GM23338 (cell line): ENCODE results near the gene LRP1B. TPM values are rescaled to one million over a fixed set of nuclear protein-coding genes. Genes with fewer than 3 reads are reported as not detected.

Source experiments
- ATAC-seq: fragments of 200-7000 bp; cut with Tn5 transposase; 3 replicates; pipeline ENCODE4 v1.9.1; 2020
- DNase-seq: peaks from one replicate; pipeline ENCODE4 v3.0.0-alpha.2; 2015; ENCODE audit warnings: low spot score
- H2AFZ ChIP-seq: fragments of 200-600 bp; sonication (generic); 2 replicates; pipeline ENCODE4 v1.8.0; 2016; ENCODE audit warnings: antibody characterized with exemption, mild to moderate bottlenecking, moderate library complexity
- H3F3A ChIP-seq: fragments of 200-600 bp; sonication (generic); replicated peaks from 2 replicates; pipeline ENCODE4 v1.8.0; 2017; ENCODE audit warnings: antibody characterized with exemption, mixed run types, low read depth
- H3K27ac ChIP-seq: fragments of 200-600 bp; sonication (generic); 2 replicates; pipeline ENCODE4 v1.6.1; 2016; ENCODE audit warnings: low read depth
- H3K27me3 ChIP-seq: fragments of 200-600 bp; sonication (generic); 2 replicates; pipeline ENCODE4 v1.8.0; 2016; ENCODE audit warnings: mild to moderate bottlenecking, mixed run types, moderate library complexity; ENCODE audit not compliant: insufficient read depth
- H3K36me3 ChIP-seq: fragments of 200-600 bp; sonication (generic); 2 replicates; pipeline ENCODE4 v1.8.0; 2016; ENCODE audit warnings: mild to moderate bottlenecking; ENCODE audit not compliant: insufficient read depth
- H3K4me1 ChIP-seq: fragments of 200-600 bp; sonication (generic); 2 replicates; pipeline ENCODE4 v1.8.0; 2016; ENCODE audit warnings: mild to moderate bottlenecking, moderate library complexity; ENCODE audit not compliant: insufficient read depth
- H3K4me2 ChIP-seq: fragments of 200-600 bp; sonication (generic); 2 replicates; pipeline ENCODE4 v1.7.1; 2017; ENCODE audit warnings: mixed run types
- H3K4me3 ChIP-seq: fragments of 200-600 bp; sonication (generic); 2 replicates; pipeline ENCODE4 v1.6.1; 2016; ENCODE audit warnings: mixed run types
- H3K79me2 ChIP-seq: fragments of 200-600 bp; sonication (generic); replicated peaks from 2 replicates; pipeline ENCODE4 v1.8.0; 2017; ENCODE audit warnings: mild to moderate bottlenecking; ENCODE audit not compliant: insufficient read depth
- H3K9me2 ChIP-seq: fragments of 200-600 bp; sonication (generic); 2 replicates; pipeline ENCODE4 v1.8.0; 2017; ENCODE audit not compliant: insufficient read depth
- H4K20me1 ChIP-seq: fragments of 200-600 bp; sonication (generic); replicated peaks from 2 replicates; pipeline ENCODE4 v1.8.0; 2017; ENCODE audit warnings: mild to moderate bottlenecking; ENCODE audit not compliant: insufficient read depth
- H3K27ac Mint-ChIP-seq: 2 replicates; pipeline ENCODE4 v1.8.0; 2020; ENCODE audit warnings: inconsistent platforms, mild to moderate bottlenecking, moderate library complexity, mixed read lengths
- H3K27me3 Mint-ChIP-seq: 3 replicates; pipeline ENCODE4 v1.8.0; 2022; ENCODE audit warnings: low read depth, mild to moderate bottlenecking, moderate library complexity, mixed read lengths, inconsistent platforms; ENCODE audit not compliant: insufficient read depth, poor library complexity
- H3K36me3 Mint-ChIP-seq: 3 replicates; pipeline ENCODE4 v1.8.0; 2021; ENCODE audit warnings: low read depth, mild to moderate bottlenecking, inconsistent platforms, moderate library complexity, mixed read lengths
- H3K4me1 Mint-ChIP-seq: 3 replicates; pipeline ENCODE4 v1.8.0; 2020; ENCODE audit warnings: mild to moderate bottlenecking, inconsistent platforms, mixed read lengths
- H3K4me3 Mint-ChIP-seq: 3 replicates; pipeline ENCODE4 v1.8.0; 2021; ENCODE audit warnings: moderate library complexity, mild to moderate bottlenecking, inconsistent platforms, mixed read lengths
- H3K9me3 Mint-ChIP-seq: 3 replicates; pipeline ENCODE4 v1.8.0; 2020; ENCODE audit warnings: moderate library complexity, mild to moderate bottlenecking, inconsistent platforms, mixed read lengths
- CTCF ChIP-seq, 2 experiments: fragments of 200-600 bp in 1 of 2; sonication (generic) in 1 of 2; conservative IDR thresholded peaks; 2 replicates each; pipeline versions ENCODE4 v1.5.1 to v1.6.1; 2016 to 2017; ENCODE audit warnings: antibody characterized with exemption in 2 of 2, low read depth in 2 of 2, mild to moderate bottlenecking in 2 of 2, moderate library complexity in 1 of 2
- ETS1 ChIP-seq: IDR thresholded peaks from 2 replicates; pipeline ENCODE4 v1.6.1; 2016; ENCODE audit warnings: antibody characterized with exemption
- EZH2 ChIP-seq: fragments of 200-600 bp; sonication (generic); IDR thresholded peaks from one replicate; pipeline ENCODE4 v1.8.0; 2017; ENCODE audit warnings: antibody characterized with exemption, mild to moderate bottlenecking, low read depth; ENCODE audit not compliant: unreplicated experiment
- POLR2AphosphoS5 ChIP-seq: IDR thresholded peaks from 2 replicates; pipeline ENCODE4 v1.6.1; 2016; ENCODE audit warnings: antibody characterized with exemption, low read depth
- REST ChIP-seq: IDR thresholded peaks from one replicate; pipeline ENCODE4 v1.6.1; 2018; ENCODE audit warnings: antibody characterized with exemption; ENCODE audit not compliant: unreplicated experiment
- STAT1 ChIP-seq: IDR thresholded peaks from one replicate; pipeline ENCODE4 v1.6.1; 2016; ENCODE audit warnings: antibody characterized with exemption; ENCODE audit not compliant: unreplicated experiment
- ZNF114 ChIP-seq: fragments of 250-450 bp; sonication (Bioruptor Pico); IDR thresholded peaks from 2 replicates; pipeline ENCODE4 v1.5.0; 2020; ENCODE audit warnings: mild to moderate bottlenecking, moderate library complexity
- ZNF331 ChIP-seq: fragments of 250-450 bp; sonication (Bioruptor Pico); IDR thresholded peaks from 2 replicates; pipeline ENCODE4 v1.5.0; 2020; ENCODE audit warnings: low read depth, mild to moderate bottlenecking, moderate library complexity
- polyA plus RNA-seq: library from polyadenylated mRNA; unstranded; fragments of >200 nt; fragmentation: Nextera tagmentation; extraction: Ambion mirVana; gene quantifications from 2 replicates; pipeline ENCODE4 v1.2.1, GENCODE V29; 2016
- total RNA-seq: library from RNA; depleted of rRNA; stranded (reverse); fragments of >200 nt; shearing (Covaris generic); gene quantifications from 2 replicates; pipeline ENCODE4 v1.2.3, GENCODE V29; 2014

The LRP1B gene
- total and polyA plus RNA-seq, 2 experiments from 2014 or later: 0.15 to 0.97 TPM

DNA sequence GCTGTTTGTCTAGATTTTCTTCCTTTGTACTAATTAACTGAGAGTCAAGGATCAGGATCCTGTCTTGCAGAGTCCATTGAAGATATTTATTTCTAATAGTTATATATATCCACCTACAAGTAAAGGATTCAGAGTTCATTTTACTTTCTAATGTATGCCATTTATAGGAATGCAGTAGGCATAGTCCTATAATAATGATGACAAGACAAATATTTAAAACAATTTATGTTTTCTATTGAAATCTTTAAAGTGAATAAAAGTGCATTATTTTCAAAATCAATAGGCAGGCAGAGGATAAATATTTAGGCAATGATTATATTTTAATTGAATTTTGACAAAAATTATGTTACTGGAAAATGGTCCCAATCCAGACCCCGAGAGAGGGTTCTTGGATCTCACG lies 1919.9 kb downstream of the LRP1B start (continued):
- TF ChIP-seq CTCF (conservative IDR thresholded peaks at IDR 0.05; ENCODE audit: low read depth in 2 of 2): no peak

DNA sequence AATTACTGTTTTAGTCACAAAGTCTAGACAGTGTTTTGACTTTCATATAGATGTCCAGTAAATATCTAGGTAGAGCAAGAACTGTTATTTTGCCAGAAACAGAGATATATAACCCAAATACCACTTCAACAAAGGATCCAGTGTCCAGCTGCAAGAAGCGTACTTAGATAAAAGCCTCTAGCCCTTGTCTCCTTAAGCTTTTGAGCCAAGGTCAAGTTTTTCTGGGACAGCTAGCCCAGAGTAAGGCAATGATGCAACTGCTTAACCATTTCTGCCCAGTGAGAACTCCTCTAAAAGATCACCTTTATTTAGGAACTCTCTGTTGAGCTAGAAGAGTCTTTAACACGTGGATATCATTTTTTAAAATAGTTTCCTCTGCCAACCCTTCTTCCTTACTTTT lies 1925.7 kb downstream of the LRP1B start:
- H3K4me1 ChIP-seq: no peaks in the 10 kb centered on the region
- H3K79me2 ChIP-seq: no peaks in the 10 kb centered on the region
- H3K27me3 ChIP-seq: no peaks in the 10 kb centered on the region
- Mint-ChIP-seq H3K27me3 (no peaks in the 10 kb centered on the region), H3K36me3 (no peaks in the 10 kb centered on the region), H3K9me3 (no peaks in the 10 kb centered on the region), H3K27ac (no peak overlapping the region), H3K4me3 (no peak overlapping the region), H3K4me1 (no peaks in the 10 kb centered on the region)
- H3K4me2 ChIP-seq: no peak overlapping the region
- H3K27ac ChIP-seq: no peak overlapping the region
- DNase-seq: no peak
- no peaks in the 10 kb centered on the region for H3K9me2 ChIP-seq
- no peaks in the 10 kb centered on the region for H4K20me1 ChIP-seq
- H2AFZ ChIP-seq: no peak overlapping the region
- no peaks in the 10 kb centered on the region for H3F3A ChIP-seq
- TF ChIP-seq ZNF331 (no peak), POLR2AphosphoS5 (no peak), ETS1 (no peak), CTCF (conservative IDR thresholded peaks at IDR 0.05; ENCODE audit: low read depth in 2 of 2) (no peak)
- H3K36me3 ChIP-seq: no peaks in the 10 kb centered on the region
- ATAC-seq: no peak
- H3K4me3 ChIP-seq: no peak overlapping the region

GRCh38 chr2:140203347-140203746 lies 1927.5 kb downstream of the LRP1B start:
- Histone ChIP-seq H3K9me2 (peaks cover 2% of the 10 kb centered on the region; the same call in 1 of the 2 replicates), H3K27me3 (no peaks in the 10 kb centered on the region), H4K20me1 (no peaks in the 10 kb centered on the region), H3F3A (no peaks in the 10 kb centered on the region), H3K79me2 (no peaks in the 10 kb centered on the region), H3K4me3 (no peak overlapping the region), H3K4me1 (no peaks in the 10 kb centered on the region), H2AFZ (no peak overlapping the region), H3K4me2 (no peak overlapping the region), H3K27ac (no peak overlapping the region), H3K36me3 (no peaks in the 10 kb centered on the region)
- Mint-ChIP-seq H3K27me3 (no peaks in the 10 kb centered on the region), H3K4me3 (no peak overlapping the region), H3K27ac (no peak overlapping the region), H3K9me3 (no peaks in the 10 kb centered on the region), H3K4me1 (no peaks in the 10 kb centered on the region), H3K36me3 (no peaks in the 10 kb centered on the region)
- no peak for DNase-seq
- no peak for ATAC-seq
- no peak for TF ChIP-seq REST
- no peak for TF ChIP-seq ZNF114 (CRISPR knock-in tag)
- no peak for TF ChIP-seq STAT1
- no peak for TF ChIP-seq EZH2
- TF ChIP-seq ETS1: no peak
- no peak for TF ChIP-seq ZNF331
- TF ChIP-seq CTCF (conservative IDR thresholded peaks at IDR 0.05; ENCODE audit: low read depth in 2 of 2): no peak
